Endothelial cell of umbilical vein (primary cell): Measurements from ENCODE around the gene TPM4.

Experiments
- EZH2 ChIP-seq: IDR thresholded peaks from 2 replicates; pipeline ENCODE4 v1.6.1; 2012; ENCODE audit warnings: borderline replicate concordance, low read depth, mild to moderate bottlenecking, moderate library complexity, low read length, inconsistent platforms; ENCODE audit not compliant: severe bottlenecking
- MAX ChIP-seq: IDR thresholded peaks from 2 replicates; pipeline ENCODE4 v1.6.1; 2011; ENCODE audit not compliant: insufficient read depth, insufficient read length

- TF ChIP-seq MAX (no peak), EZH2 (no peak)
Observed at GRCh38 chr19:16069813-16070365, 6.4 kb upstream of the TPM4 start.
